ENCODE results near the gene LGALS9.

LGALS9 gene

GRCh38 chr17:27601975-27602302 is 29.0 kb upstream of the LGALS9 start:
- DNase-seq (ENCODE audit: low read depth), result no peak
- no peak overlapping the region for H3K4me3 ChIP-seq (ENCODE audit: control insufficient read depth, low read depth, low read length)
- TF ChIP-seq CTCF (IDR thresholded peaks at IDR 0.05; ENCODE audit: control insufficient read depth, insufficient read depth, low read depth, low read length, missing control alignments), result no peak

GRCh38 chr17:27602721-27603420 is 28.1 kb upstream of the LGALS9 start:
- TF ChIP-seq CTCF (IDR thresholded peaks at IDR 0.05; ENCODE audit: control insufficient read depth, insufficient read depth, low read depth, low read length, missing control alignments), result peak; percentile 99
- peak; percentile 11 for DNase-seq (ENCODE audit: low read depth)
- no peak overlapping the region for H3K4me3 ChIP-seq (ENCODE audit: control insufficient read depth, low read depth, low read length)

- no peak overlapping the region for H3K4me3 ChIP-seq (ENCODE audit: control insufficient read depth, low read depth, low read length)
- DNase-seq (ENCODE audit: low read depth), result no peak
- TF ChIP-seq CTCF (IDR thresholded peaks at IDR 0.05; ENCODE audit: control insufficient read depth, insufficient read depth, low read depth, low read length, missing control alignments), result no peak
Observed at GRCh38 chr17:27603421-27603770, 27.6 kb upstream of the LGALS9 start.

- TF ChIP-seq CTCF (IDR thresholded peaks at IDR 0.05; ENCODE audit: control insufficient read depth, insufficient read depth, low read depth, low read length, missing control alignments), result no peak
- H3K4me3 ChIP-seq (ENCODE audit: control insufficient read depth, low read depth, low read length), result no peak overlapping the region
- DNase-seq (ENCODE audit: low read depth), result no peak
Observed at GRCh38 chr17:27603880-27604794, 26.9 kb upstream of the LGALS9 start.

- no peak for DNase-seq (ENCODE audit: low read depth)
- no peak for TF ChIP-seq CTCF (IDR thresholded peaks at IDR 0.05; ENCODE audit: control insufficient read depth, insufficient read depth, low read depth, low read length, missing control alignments)
- H3K4me3 ChIP-seq (ENCODE audit: control insufficient read depth, low read depth, low read length), result no peak overlapping the region
Observed at GRCh38 chr17:27605409-27605808, 25.6 kb upstream of the LGALS9 start.

- no peak for TF ChIP-seq CTCF (IDR thresholded peaks at IDR 0.05; ENCODE audit: control insufficient read depth, insufficient read depth, low read depth, low read length, missing control alignments)
- H3K4me3 ChIP-seq (ENCODE audit: control insufficient read depth, low read depth, low read length), result no peak overlapping the region
- no peak for DNase-seq (ENCODE audit: low read depth)
Observed at GRCh38 chr17:27607521-27608091, 23.4 kb upstream of the LGALS9 start.

Measured in AG09309 (cell line).